GM19372 (cell line): Measurements from ENCODE around the gene NLGN1.
"Not testable (repeated sequence)": the region's sequence is repeated elsewhere in the genome, so short reads cannot be mapped to it uniquely, and the experiment has no call there.

Experiments
- ATAC-seq: cut with Tn5 transposase; IDR thresholded peaks from one replicate; pipeline ENCODE4 v1.9.1; 2021; ENCODE audit warnings: mild to moderate bottlenecking, low read depth, moderate library complexity; ENCODE audit not compliant: unreplicated experiment

The NLGN1 gene

GRCh38 chr3:173552526-173552925, 155.0 kb downstream of the NLGN1 start:
- ATAC-seq = no peak

GRCh38 chr3:173553635-173554280, 156.2 kb downstream of the NLGN1 start:
- ATAC-seq = no peak

- ATAC-seq = no peak
Measured at GRCh38 chr3:173556546-173556945, 159.0 kb downstream of the NLGN1 start.

- ATAC-seq = no peak
Measured at GRCh38 chr3:173567997-173568396, 170.5 kb downstream of the NLGN1 start.

- ATAC-seq = no peak
Measured at GRCh38 chr3:173568623-173569022, 171.1 kb downstream of the NLGN1 start.

GRCh38 chr3:173583496-173583895, 186.0 kb downstream of the NLGN1 start:
- no peak for ATAC-seq

- ATAC-seq = no peak
Measured at GRCh38 chr3:173584093-173584837, 186.7 kb downstream of the NLGN1 start.

- ATAC-seq = no peak
Measured at GRCh38 chr3:173584838-173585831, 187.6 kb downstream of the NLGN1 start.

GRCh38 chr3:173586166-173586565, 188.6 kb downstream of the NLGN1 start:
- no peak for ATAC-seq

- no peak for ATAC-seq
Measured at GRCh38 chr3:173587055-173587454, 189.5 kb downstream of the NLGN1 start.

GRCh38 chr3:173588556-173588955, 191.0 kb downstream of the NLGN1 start:
- ATAC-seq = no peak

- ATAC-seq = no peak
Measured at GRCh38 chr3:173589116-173589515, 191.6 kb downstream of the NLGN1 start.

GRCh38 chr3:173591401-173591800, 193.9 kb downstream of the NLGN1 start:
- no peak for ATAC-seq

- not testable (repeated sequence) for ATAC-seq
Measured at GRCh38 chr3:173594881-173595280, 197.3 kb downstream of the NLGN1 start.

GRCh38 chr3:173599673-173600072, 202.1 kb downstream of the NLGN1 start:
- no peak for ATAC-seq

GRCh38 chr3:173614522-173614921, 217.0 kb downstream of the NLGN1 start:
- ATAC-seq = no peak

GRCh38 chr3:173615661-173616060, 218.1 kb downstream of the NLGN1 start:
- ATAC-seq = no peak

- ATAC-seq = no peak
Measured at GRCh38 chr3:173617490-173617889, 219.9 kb downstream of the NLGN1 start.

GRCh38 chr3:173618148-173618547, 220.6 kb downstream of the NLGN1 start:
- ATAC-seq = no peak

- no peak for ATAC-seq
Measured at GRCh38 chr3:173618703-173619102, 221.2 kb downstream of the NLGN1 start.

GRCh38 chr3:173622166-173622565, 224.6 kb downstream of the NLGN1 start:
- no peak for ATAC-seq
